MM.1S (cell line): ENCODE measurements around the gene FBN2.

ENCODE experiments used
- EZH2 ChIP-seq: fragments of 300-600 bp; sonication (generic); optimal IDR thresholded peaks from 2 replicates; pipeline ENCODE3; 2017; ENCODE audit warnings: low read depth, mild to moderate bottlenecking, antibody characterized with exemption, low read length, mixed read lengths
- EZH2phosphoT487 ChIP-seq: fragments of 300-600 bp; sonication (generic); IDR thresholded peaks from 2 replicates; pipeline ENCODE4 v1.6.1; 2018; ENCODE audit warnings: antibody characterized with exemption, low read length
- TF ChIP-seq, protein P1 (sequence below): fragments of 300-600 bp; sonication (generic); IDR thresholded peaks from 2 replicates; pipeline ENCODE4 v1.5.1; 2016; ENCODE audit warnings: antibody characterized with exemption, low read length, mixed read lengths

DNA sequence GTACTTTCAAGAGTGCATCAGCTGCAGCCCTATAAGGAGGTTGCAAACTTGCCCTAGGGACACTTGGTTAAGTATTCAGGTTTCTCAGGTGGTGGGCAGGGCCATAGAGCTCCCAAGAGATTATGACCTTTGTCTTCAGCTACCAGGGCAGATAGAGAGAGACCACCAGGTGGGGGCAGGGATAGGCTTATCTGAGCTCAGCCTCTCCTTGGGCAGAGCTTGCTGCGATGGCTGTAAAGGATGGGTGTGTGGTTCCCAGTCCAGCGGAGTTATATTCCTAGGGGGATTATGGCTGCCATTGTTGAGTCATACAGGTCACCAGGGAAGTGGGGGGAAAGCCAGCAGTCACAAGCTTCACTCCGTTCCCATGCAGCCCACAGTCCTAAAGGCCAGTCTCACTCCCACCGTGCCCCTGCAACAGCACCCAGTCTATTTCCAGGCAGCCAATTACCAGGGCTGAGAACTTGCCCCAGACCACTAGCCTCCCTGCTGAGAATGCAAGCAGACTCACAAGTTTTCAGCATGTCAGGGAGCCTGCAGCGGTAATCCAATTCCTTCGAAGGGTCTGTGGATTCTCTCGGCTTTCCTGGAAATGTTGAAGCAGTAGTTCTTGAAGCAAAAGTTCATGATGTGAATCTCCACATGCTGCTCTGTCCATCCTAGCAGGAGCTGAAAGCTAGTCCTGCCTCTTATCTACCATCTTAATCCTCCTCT, 303.0 kb downstream of the FBN2 start:
- TF ChIP-seq EZH2 (no peak), EZH2phosphoT487 (no peak)
- TF ChIP-seq, protein P1, sequence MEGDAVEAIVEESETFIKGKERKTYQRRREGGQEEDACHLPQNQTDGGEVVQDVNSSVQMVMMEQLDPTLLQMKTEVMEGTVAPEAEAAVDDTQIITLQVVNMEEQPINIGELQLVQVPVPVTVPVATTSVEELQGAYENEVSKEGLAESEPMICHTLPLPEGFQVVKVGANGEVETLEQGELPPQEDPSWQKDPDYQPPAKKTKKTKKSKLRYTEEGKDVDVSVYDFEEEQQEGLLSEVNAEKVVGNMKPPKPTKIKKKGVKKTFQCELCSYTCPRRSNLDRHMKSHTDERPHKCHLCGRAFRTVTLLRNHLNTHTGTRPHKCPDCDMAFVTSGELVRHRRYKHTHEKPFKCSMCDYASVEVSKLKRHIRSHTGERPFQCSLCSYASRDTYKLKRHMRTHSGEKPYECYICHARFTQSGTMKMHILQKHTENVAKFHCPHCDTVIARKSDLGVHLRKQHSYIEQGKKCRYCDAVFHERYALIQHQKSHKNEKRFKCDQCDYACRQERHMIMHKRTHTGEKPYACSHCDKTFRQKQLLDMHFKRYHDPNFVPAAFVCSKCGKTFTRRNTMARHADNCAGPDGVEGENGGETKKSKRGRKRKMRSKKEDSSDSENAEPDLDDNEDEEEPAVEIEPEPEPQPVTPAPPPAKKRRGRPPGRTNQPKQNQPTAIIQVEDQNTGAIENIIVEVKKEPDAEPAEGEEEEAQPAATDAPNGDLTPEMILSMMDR = no peak
